Neural cell (in vitro differentiated cells): ENCODE results near the gene SLC66A2. TPM values are rescaled to one million over a fixed set of nuclear protein-coding genes. Genes with fewer than 3 reads are reported as not detected.

Source experiments
- H2AFZ ChIP-seq: fragments of 200-600, 300-800 bp; sonication (generic), shearing (Covaris generic); 2 replicates; pipeline ENCODE4 v1.6.0; 2014; ENCODE audit warnings: low read depth, mild to moderate bottlenecking, antibody characterized with exemption, low read length, moderate library complexity
- H3F3A ChIP-seq: fragments of 200-600 bp; shearing (Covaris generic); 2 replicates; pipeline ENCODE4 v1.6.1; 2016; ENCODE audit warnings: mild to moderate bottlenecking, moderate library complexity, mixed read lengths, antibody characterized with exemption, low read length; ENCODE audit not compliant: insufficient read depth, poor library complexity, severe bottlenecking
- H3K27ac ChIP-seq: fragments of 200-600, 300-800 bp; sonication (generic), shearing (Covaris generic); 2 replicates; pipeline ENCODE4 v1.5.1; 2014; ENCODE audit warnings: mild to moderate bottlenecking, low read length, moderate library complexity
- H3K27me3 ChIP-seq: fragments of 300-800, 200-600 bp; sonication (generic), shearing (Covaris generic); 2 replicates; pipeline ENCODE4 v1.6.0; 2014; ENCODE audit warnings: mild to moderate bottlenecking, low read depth, low read length, moderate library complexity; ENCODE audit not compliant: insufficient read depth
- H3K36me3 ChIP-seq: fragments of 300-800, 200-600 bp; sonication (generic), shearing (Covaris generic); 2 replicates; pipeline ENCODE4 v1.5.1; 2014; ENCODE audit warnings: mild to moderate bottlenecking, antibody characterized with exemption, low read length, moderate library complexity; ENCODE audit not compliant: insufficient read depth
- H3K4me2 ChIP-seq: fragments of 300-800, 200-600 bp; sonication (generic), shearing (Covaris generic); 2 replicates; pipeline ENCODE4 v1.6.0; 2014; ENCODE audit warnings: mild to moderate bottlenecking, low read length
- H3K4me3 ChIP-seq: fragments of 300-800, 200-600 bp; sonication (generic), shearing (Covaris generic); 2 replicates; pipeline ENCODE4 v1.5.1; 2014; ENCODE audit warnings: mild to moderate bottlenecking, low read length, moderate library complexity
- H3K79me2 ChIP-seq: fragments of 200-600 bp; shearing (Covaris generic); replicated peaks from 2 replicates; pipeline ENCODE4 v1.6.0; 2014; ENCODE audit warnings: mild to moderate bottlenecking, low read length, moderate library complexity; ENCODE audit not compliant: insufficient read depth
- H3K9ac ChIP-seq: fragments of 300-800, 200-600 bp; sonication (generic), shearing (Covaris generic); 2 replicates; pipeline ENCODE4 v1.6.1; 2016; ENCODE audit warnings: mild to moderate bottlenecking, low read length, mixed read lengths
- H3K9me2 ChIP-seq: fragments of 200-600 bp; shearing (Covaris generic); 2 replicates; pipeline ENCODE4 v1.6.1; 2016; ENCODE audit warnings: mild to moderate bottlenecking, low read length, mixed read lengths; ENCODE audit not compliant: insufficient read depth
- H3K9me3 ChIP-seq: fragments of 200-600, 300-800 bp; sonication (generic), shearing (Covaris generic); 2 replicates; pipeline ENCODE4 v1.6.1; 2016; ENCODE audit warnings: mild to moderate bottlenecking, mixed run types, low read length, moderate library complexity, mixed read lengths
- H4K20me1 ChIP-seq: fragments of 200-600 bp; shearing (Covaris generic); 2 replicates; pipeline ENCODE4 v1.6.1; 2016; ENCODE audit warnings: mild to moderate bottlenecking, mixed run types; ENCODE audit not compliant: insufficient read depth
- CTCF ChIP-seq: fragments of 450-650 bp; IDR thresholded peaks from 2 replicates; pipeline ENCODE4 v1.5.1; 2014; ENCODE audit warnings: antibody characterized with exemption, mild to moderate bottlenecking, moderate library complexity; ENCODE audit not compliant: poor library complexity, severe bottlenecking
- EP300 ChIP-seq: fragments of 450-650 bp; conservative IDR thresholded peaks from 2 replicates; pipeline ENCODE4 v1.6.1; 2014; ENCODE audit warnings: antibody characterized with exemption, mild to moderate bottlenecking, moderate library complexity; ENCODE audit not compliant: poor library complexity, severe bottlenecking
- EZH2 ChIP-seq: fragments of 200-600, 300-800 bp; shearing (Covaris generic), sonication (generic); IDR thresholded peaks from 2 replicates; pipeline ENCODE4 v1.6.1; 2014; ENCODE audit warnings: antibody characterized with exemption, low read length, borderline replicate concordance, mild to moderate bottlenecking; ENCODE audit not compliant: insufficient read depth, poor library complexity, severe bottlenecking
- MXI1 ChIP-seq: fragments of 450-650 bp; conservative IDR thresholded peaks from 2 replicates; pipeline ENCODE4 v1.6.1; 2014; ENCODE audit warnings: antibody characterized with exemption, mild to moderate bottlenecking; ENCODE audit not compliant: poor library complexity, severe bottlenecking
- POLR2AphosphoS5 ChIP-seq: IDR thresholded peaks from 2 replicates; pipeline ENCODE4 v1.6.1; 2012
- RAD21 ChIP-seq: fragments of 450-650 bp; conservative IDR thresholded peaks from 2 replicates; pipeline ENCODE4 v1.6.1; 2014; ENCODE audit warnings: antibody characterized with exemption, mild to moderate bottlenecking, moderate library complexity
- REST ChIP-seq: IDR thresholded peaks from 2 replicates; pipeline ENCODE4 v1.6.1; 2012; ENCODE audit warnings: borderline replicate concordance
- SMC3 ChIP-seq: fragments of 450-650 bp; conservative IDR thresholded peaks from 2 replicates; pipeline ENCODE4 v1.6.1; 2014; ENCODE audit warnings: antibody characterized with exemption, mild to moderate bottlenecking, moderate library complexity; ENCODE audit not compliant: poor library complexity
- TAF1 ChIP-seq: IDR thresholded peaks from 2 replicates; pipeline ENCODE4 v1.6.1; 2012; ENCODE audit warnings: low read depth
- polyA plus RNA-seq: library from polyadenylated mRNA; depleted of rRNA; stranded (reverse); fragments of >200 nt; gene quantifications from 2 replicates; pipeline ENCODE4 v1.2.3, GENCODE V29; 2014

SLC66A2 gene
- polyA plus RNA-seq, 1 donor from 2014 or later = 66.7 TPM

- H3K4me2 ChIP-seq = no peak overlapping the region
- H3K9me2 ChIP-seq = no peaks in the 10 kb centered on the region
- H3K9me3 ChIP-seq = no peaks in the 10 kb centered on the region
- no peaks in the 10 kb centered on the region for H3F3A ChIP-seq
- H4K20me1 ChIP-seq = no peaks in the 10 kb centered on the region
- no peaks in the 10 kb centered on the region for H3K27me3 ChIP-seq
- no peak overlapping the region for H3K27ac ChIP-seq
- H3K4me3 ChIP-seq = peak overlapping the region; percentile 63
- H2AFZ ChIP-seq = peak overlapping the region; percentile 27
- H3K79me2 ChIP-seq = no peaks in the 10 kb centered on the region
- TF ChIP-seq SMC3 (no peak), MXI1 (no peak), EZH2 (no peak), REST (no peak), RAD21 (no peak), CTCF (no peak), EP300 (no peak), TAF1 (no peak), POLR2AphosphoS5 (no peak)
- no peaks in the 10 kb centered on the region for H3K36me3 ChIP-seq
- H3K9ac ChIP-seq = peak overlapping the region; percentile 51
Observed at GRCh38 chr18:79963658-79964329, 12.3 kb upstream of the SLC66A2 start.

- no peaks in the 10 kb centered on the region for H3K79me2 ChIP-seq
- no peaks in the 10 kb centered on the region for H3F3A ChIP-seq
- H4K20me1 ChIP-seq = no peaks in the 10 kb centered on the region
- H3K4me3 ChIP-seq = no peak overlapping the region
- no peaks in the 10 kb centered on the region for H3K9me2 ChIP-seq
- no peak overlapping the region for H3K4me2 ChIP-seq
- no peaks in the 10 kb centered on the region for H3K9me3 ChIP-seq
- TF ChIP-seq SMC3 = no peak
- no peak for TF ChIP-seq CTCF
- no peak for TF ChIP-seq EP300
- TF ChIP-seq TAF1 = no peak
- no peak for TF ChIP-seq EZH2
- no peak overlapping the region for H3K9ac ChIP-seq
- H2AFZ ChIP-seq = no peak overlapping the region
- H3K27me3 ChIP-seq = no peaks in the 10 kb centered on the region
- H3K27ac ChIP-seq = no peak overlapping the region
- no peaks in the 10 kb centered on the region for H3K36me3 ChIP-seq
Observed at GRCh38 chr18:79962835-79963657, 11.6 kb upstream of the SLC66A2 start.
